Prostate gland (tissue), 2 donors: ENCODE measurements around the gene NXPH2. TPM values are rescaled to one million over a fixed set of nuclear protein-coding genes. Genes with fewer than 3 reads are reported as not detected.

ENCODE experiments used
- DNase-seq: peaks from one replicate; pipeline ENCODE4 v3.0.0-alpha.2; 2019; ENCODE audit warnings: low spot score
- H3K27ac ChIP-seq, 2 donors: fragments of 200-600 bp; sonication (generic); 2 replicates each; pipeline ENCODE4 v1.5.1; 2017 to 2019
- H3K27me3 ChIP-seq: fragments of 200-600 bp; sonication (generic); replicated peaks from 2 replicates; pipeline ENCODE4 v1.5.1; 2019; ENCODE audit not compliant: insufficient read depth
- H3K36me3 ChIP-seq, 2 donors: fragments of 200-600 bp; sonication (generic); 1 replicate in 1 of 2; 2 replicates in 1 of 2; pipeline versions ENCODE4 v1.5.1 to v1.8.1; 2017 to 2019
- H3K4me1 ChIP-seq: fragments of 200-600 bp; sonication (generic); replicated peaks from 2 replicates; pipeline ENCODE4 v1.5.1; 2019
- H3K4me3 ChIP-seq, 2 donors: fragments of 200-600 bp; sonication (generic); 2 replicates each; pipeline ENCODE4 v1.5.1; 2017 to 2019
- H3K9me3 ChIP-seq: fragments of 200-600 bp; sonication (generic); 2 replicates; pipeline ENCODE4 v1.5.1; 2017
- CTCF ChIP-seq, 4 experiments: fragments of 200-600 bp in 2 of 4; fragments of 450-650 bp in 2 of 4; sonication (generic) in 2 of 4; IDR thresholded peaks; 1 replicate in 3 of 4; 2 replicates in 1 of 4; pipeline ENCODE4 v1.5.1; 2016 to 2019; ENCODE audit warnings: antibody characterized with exemption in 4 of 4, mild to moderate bottlenecking in 2 of 4, moderate library complexity in 2 of 4
- POLR2A ChIP-seq: fragments of 450-650 bp; IDR thresholded peaks from one replicate; pipeline ENCODE4 v1.6.1; 2016; ENCODE audit warnings: antibody characterized with exemption, mild to moderate bottlenecking
- POLR2AphosphoS5 ChIP-seq: sonication (generic); formaldehyde crosslinking; IDR thresholded peaks from one replicate; pipeline ENCODE4 v1.6.1; 2017; ENCODE audit warnings: antibody characterized with exemption
- WGBS: methylation state at CpG from one replicate; pipeline ENCODE4 v1.1.5; 2018; 5-methylcytosine and 5-hydroxymethylcytosine counted together
- intact Hi-C: fragments of 100-400 bp; cut with DNase I; formaldehyde crosslinking; loops from one replicate; pipeline ENCODE4 v1.14.2; 2022
- total RNA-seq, 2 donors: library from RNA; depleted of rRNA; stranded (reverse); fragments of >200 nt; gene quantifications; one replicate each; pipeline ENCODE4 v1.1.0, GENCODE V29; 2016

NXPH2 gene
- not detected for total RNA-seq

- Histone ChIP-seq H3K4me1 (no peaks in the 10 kb centered on the region), H3K27ac (no peak within 1 kb of the TSS), H3K4me3 (peak within 1 kb of the TSS; percentile 14 to 19), H3K36me3 (no peaks in the 10 kb centered on the region), H3K27me3 (peaks cover 11% of the 10 kb centered on the region), H3K9me3 (no peaks in the 10 kb centered on the region)
- DNase-seq: no peak
- 4% methylated on average over 26 of the region's 58 CpGs for WGBS
- no peak for TF ChIP-seq POLR2AphosphoS5
- no peak for TF ChIP-seq CTCF (IDR thresholded peaks at IDR 0.05)
- no peak for TF ChIP-seq POLR2A
- intact Hi-C loops: loop anchor here (10.0 kb wide), 1 partner anchor 405 kb away; no protein-coding TSS in a partner anchor
Observed at GRCh38 chr2:138779781-138780445, at the start of gene NXPH2. Gene NXPH2 (minus strand): TSS chr2:138780390. CDS start chr2:138780241, 149 bp downstream.

GRCh38 chr2:138829326-138829919 lies 49.2 kb upstream of the NXPH2 start:
- no peaks in the 10 kb centered on the region for H3K27me3 ChIP-seq
- TF ChIP-seq POLR2AphosphoS5 (no peak), CTCF (IDR thresholded peaks at IDR 0.05) (peak in 1 of 4 experiments; percentile 14)
- no peaks in the 10 kb centered on the region for H3K36me3 ChIP-seq
- H3K9me3 ChIP-seq: no peaks in the 10 kb centered on the region
- peak; percentile 32 for DNase-seq
- no peak overlapping the region for H3K4me3 ChIP-seq
- no peak overlapping the region for H3K27ac ChIP-seq
- WGBS: 52% methylated on average over 3 of the region's 3 CpGs
- intact Hi-C loops: loop anchor here (5.0 kb wide), 1 partner anchor 917 kb away; no protein-coding TSS in a partner anchor
- H3K4me1 ChIP-seq: no peaks in the 10 kb centered on the region

- TF ChIP-seq CTCF (IDR thresholded peaks at IDR 0.05) (peak; percentile 23 to 75 (median 65)), POLR2A (no peak)
- intact Hi-C loops: loop anchor here (5.0 kb wide), 1 partner anchor 915 kb away; no protein-coding TSS in a partner anchor
- DNase-seq: peak; percentile 10
- Histone ChIP-seq H3K27ac (no peak overlapping the region), H3K4me3 (no peak overlapping the region), H3K27me3 (no peaks in the 10 kb centered on the region), H3K4me1 (no peaks in the 10 kb centered on the region), H3K9me3 (no peaks in the 10 kb centered on the region), H3K36me3 (no peaks in the 10 kb centered on the region)
- WGBS: 20% methylated on average over 3 of the region's 3 CpGs
Observed at GRCh38 chr2:138827426-138828054, 47.4 kb upstream of the NXPH2 start.

GRCh38 chr2:138823666-138824065 lies 43.5 kb upstream of the NXPH2 start:
- WGBS: 48% methylated on average over 2 of the region's 2 CpGs
- TF ChIP-seq POLR2AphosphoS5: no peak
- Histone ChIP-seq H3K27ac (no peak overlapping the region), H3K9me3 (no peaks in the 10 kb centered on the region), H3K36me3 (no peaks in the 10 kb centered on the region), H3K4me3 (no peak overlapping the region), H3K4me1 (no peaks in the 10 kb centered on the region), H3K27me3 (no peaks in the 10 kb centered on the region)
- no peak for DNase-seq
- intact Hi-C loops: no loop called here

- no peaks in the 10 kb centered on the region for H3K4me1 ChIP-seq
- no peaks in the 10 kb centered on the region for H3K9me3 ChIP-seq
- no peaks in the 10 kb centered on the region for H3K27me3 ChIP-seq
- no peak overlapping the region for H3K4me3 ChIP-seq
- H3K27ac ChIP-seq: no peak overlapping the region
- no peak for DNase-seq
- no peaks in the 10 kb centered on the region for H3K36me3 ChIP-seq
- intact Hi-C loops: no loop called here
- TF ChIP-seq CTCF (IDR thresholded peaks at IDR 0.05) (no peak), POLR2A (no peak), POLR2AphosphoS5 (no peak)
- 83% methylated on average over 3 of the region's 3 CpGs for WGBS
Observed at GRCh38 chr2:138819964-138820363, 39.8 kb upstream of the NXPH2 start.
